ENCODE results near the gene CTU1. TPM values are rescaled to one million over a fixed set of nuclear protein-coding genes. Genes with fewer than 3 reads are reported as not detected.

CTU1 gene
- total RNA-seq, 1 experiment from 2014 or later: 8.6 TPM

GRCh38 chr19:51123381-51123800 is 15.2 kb upstream of the CTU1 start:
- Mint-ChIP-seq H3K27ac (no peak overlapping the region), H3K9me3 (no peaks in the 10 kb centered on the region), H3K36me3 (no peaks in the 10 kb centered on the region), H3K4me1 (no peaks in the 10 kb centered on the region; the same call in 1 of the 2 replicates), H3K4me3 (no peak overlapping the region), H3K27me3 (ENCODE audit: low read depth) (peaks cover 4% of the 10 kb centered on the region; the same call in 1 of the 2 replicates)
- ChIA-PET POLR2A (no interaction called here), CTCF (no interaction called here)
- no peak for TF ChIP-seq TCF7 (CRISPR knock-in tag; IDR thresholded peaks at IDR 0.05; ENCODE audit: low read depth)
- TF ChIP-seq SMAD3 (CRISPR knock-in tag; IDR thresholded peaks at IDR 0.05; ENCODE audit: borderline replicate concordance): no peak
- no peak for TF ChIP-seq CDX4 (CRISPR knock-in tag; IDR thresholded peaks at IDR 0.05; ENCODE audit: borderline replicate concordance)
- no peak for TF ChIP-seq ZNF423 (CRISPR knock-in tag; IDR thresholded peaks at IDR 0.05)
- TF ChIP-seq ZNF425 (CRISPR knock-in tag; conservative IDR thresholded peaks at IDR 0.05): no peak
- no peak for TF ChIP-seq PRRX2 (CRISPR knock-in tag; IDR thresholded peaks at IDR 0.05)
- TF ChIP-seq USF2 (CRISPR knock-in tag; IDR thresholded peaks at IDR 0.05): no peak
- ATAC-seq (no peak), DNase-seq (ENCODE audit: low spot score) (no peak)

- no peaks in the 10 kb centered on the region for H3K9me3 Mint-ChIP-seq
- no peak overlapping the region for H3K27ac Mint-ChIP-seq
- ChIA-PET CTCF (no interaction called here), POLR2A (interaction anchor here (0.7 kb wide), 2 partner anchors 58 to 154 kb away, joined by 6 to 7 read pairs; no protein-coding TSS in a partner anchor)
- ATAC-seq: no peak
- no peaks in the 10 kb centered on the region for H3K36me3 Mint-ChIP-seq
- no peak overlapping the region for H3K4me3 Mint-ChIP-seq
- no peaks in the 10 kb centered on the region; the same call in 1 of the 2 replicates for H3K4me1 Mint-ChIP-seq
- no peak for DNase-seq (ENCODE audit: low spot score)
- peaks cover 3% of the 10 kb centered on the region; the same call in 1 of the 2 replicates for H3K27me3 Mint-ChIP-seq (ENCODE audit: low read depth)
- TF ChIP-seq SMAD3 (CRISPR knock-in tag; IDR thresholded peaks at IDR 0.05; ENCODE audit: borderline replicate concordance) (no peak), ELF4 (CRISPR knock-in tag; IDR thresholded peaks at IDR 0.05; ENCODE audit: low read depth) (no peak), ATF6 (CRISPR knock-in tag; IDR thresholded peaks at IDR 0.05) (no peak), E2F1 (CRISPR knock-in tag; IDR thresholded peaks at IDR 0.05) (no peak), ZNF532 (CRISPR knock-in tag; IDR thresholded peaks at IDR 0.05; ENCODE audit: borderline replicate concordance) (no peak), ERG (CRISPR knock-in tag; IDR thresholded peaks at IDR 0.05) (no peak), CDX4 (CRISPR knock-in tag; IDR thresholded peaks at IDR 0.05; ENCODE audit: borderline replicate concordance) (no peak), ZNF425 (CRISPR knock-in tag; conservative IDR thresholded peaks at IDR 0.05) (no peak), OVOL2 (CRISPR knock-in tag; IDR thresholded peaks at IDR 0.05; ENCODE audit: borderline replicate concordance) (no peak), ZMAT4 (CRISPR knock-in tag; IDR thresholded peaks at IDR 0.05) (no peak)
These were observed 14.1 kb upstream of the CTU1 start for GRCh38 chr19:51122112-51122981.

Data from WTC11 (cell line).